IMR-90 (cell line): ENCODE measurements around the gene LPAR2. TPM values are rescaled to one million over a fixed set of nuclear protein-coding genes. Genes with fewer than 3 reads are reported as not detected.
A peak's percentile ranks its signal among the peaks of the same experiment; 100 is the strongest.

ENCODE experiments used
- ATAC-seq: fragments of 200-7000 bp; cut with Tn5 transposase; 2 replicates; pipeline ENCODE4 v1.9.1; 2020; ENCODE audit warnings: low read depth, mild to moderate bottlenecking, moderate library complexity
- BruUV-seq: library from RNA; stranded (reverse); fragments of 400-500 nt; replicated peaks from 2 replicates; lab custom pipeline; 2021; lab: Mats Ljungman, UMichigan
- CTCF ChIA-PET: fragments of 300-600 bp; formaldehyde crosslinking; extraction: SDS; loops from one replicate; lab custom pipeline; 2021; ENCODE audit warnings: antibody characterized with exemption; lab: Yijun Ruan, JAX
- POLR2A ChIA-PET: fragments of 300-600 bp; sonication (Branson Sonifier 250); formaldehyde crosslinking; loops from one replicate; lab custom pipeline; 2022; ENCODE audit warnings: antibody characterized with exemption; ENCODE audit not compliant: unreplicated experiment; lab: Charles Lee
- DNase-seq: peaks from one replicate; pipeline ENCODE4 v3.0.0; 2013
- H2AFZ ChIP-seq: replicated peaks from 2 replicates; pipeline ENCODE3; 2013; ENCODE audit warnings: low read length, mild to moderate bottlenecking; ENCODE audit not compliant: poor library complexity
- H2AK5ac ChIP-seq: 2 replicates; pipeline ENCODE4 v1.6.1; 2013; ENCODE audit warnings: low read depth, low read length, inconsistent platforms
- H2AK9ac ChIP-seq: replicated peaks from 2 replicates; pipeline ENCODE3; 2013; ENCODE audit warnings: mild to moderate bottlenecking, low read depth, low read length, moderate library complexity; ENCODE audit not compliant: poor library complexity
- H2BK120ac ChIP-seq: 2 replicates; pipeline ENCODE4 v1.6.1; 2013; ENCODE audit warnings: low read depth, low read length, inconsistent platforms
- H2BK15ac ChIP-seq: 3 replicates; pipeline ENCODE4 v1.6.1; 2013; ENCODE audit warnings: low read depth, low read length, inconsistent platforms
- H2BK20ac ChIP-seq: 2 replicates; pipeline ENCODE4 v1.6.1; 2013; ENCODE audit warnings: low read depth, mild to moderate bottlenecking, inconsistent platforms, low read length, moderate library complexity
- H2BK5ac ChIP-seq: 2 replicates; pipeline ENCODE4 v1.6.1; 2013; ENCODE audit warnings: mild to moderate bottlenecking, low read depth, low read length, inconsistent platforms; ENCODE audit not compliant: poor library complexity, severe bottlenecking
- H3K14ac ChIP-seq: replicated peaks from 2 replicates; pipeline ENCODE4 v1.6.1; 2013; ENCODE audit warnings: low read depth, low read length, inconsistent platforms
- H3K18ac ChIP-seq: 2 replicates; pipeline ENCODE4 v1.6.1; 2013; ENCODE audit warnings: low read depth, low read length, control low read depth
- H3K23ac ChIP-seq: 2 replicates; pipeline ENCODE4 v1.6.1; 2013; ENCODE audit warnings: low read depth, low read length, inconsistent platforms
- H3K27ac ChIP-seq: 2 replicates; pipeline ENCODE4 v1.5.1; 2013; ENCODE audit warnings: mild to moderate bottlenecking, control low read depth, low read length; ENCODE audit not compliant: insufficient read depth
- H3K27me3 ChIP-seq: 2 replicates; pipeline ENCODE4 v1.6.1; 2013; ENCODE audit warnings: low read length; ENCODE audit not compliant: control insufficient read depth, insufficient read depth
- H3K36me3 ChIP-seq: 2 replicates; pipeline ENCODE4 v1.6.1; 2013; ENCODE audit warnings: low read length, mixed read lengths; ENCODE audit not compliant: control insufficient read depth, insufficient read depth
- H3K4ac ChIP-seq: 2 replicates; pipeline ENCODE4 v1.6.1; 2013; ENCODE audit warnings: low read depth, low read length, inconsistent platforms
- H3K4me1 ChIP-seq: 2 replicates; pipeline ENCODE4 v1.6.1; 2013; ENCODE audit warnings: low read length, mixed read lengths; ENCODE audit not compliant: control insufficient read depth, insufficient read depth
- H3K4me2 ChIP-seq: 2 replicates; pipeline ENCODE4 v1.6.1; 2013; ENCODE audit warnings: low read depth, mild to moderate bottlenecking, control low read depth, low read length, moderate library complexity
- H3K4me3 ChIP-seq: 2 replicates; pipeline ENCODE4 v1.5.1; 2013; ENCODE audit warnings: low read depth, mild to moderate bottlenecking, control low read depth, low read length, moderate library complexity; ENCODE audit not compliant: insufficient read depth
- H3K56ac ChIP-seq: 2 replicates; pipeline ENCODE4 v1.6.1; 2013; ENCODE audit warnings: low read length, inconsistent platforms; ENCODE audit not compliant: insufficient read depth; ENCODE audit errors: extremely low read depth
- H3K79me1 ChIP-seq, 2 experiments: 2 replicates each; pipeline ENCODE4 v1.6.1; 2013; ENCODE audit warnings: low read length in 2 of 2, inconsistent platforms in 1 of 2, low read depth in 1 of 2
- H3K9ac ChIP-seq: 2 replicates; pipeline ENCODE4 v1.6.1; 2013; ENCODE audit warnings: low read depth, low read length, control low read depth
- H3K9me1 ChIP-seq: 2 replicates; pipeline ENCODE4 v1.6.1; 2013; ENCODE audit warnings: low read length, inconsistent platforms; ENCODE audit not compliant: insufficient read depth
- H3K9me3 ChIP-seq: 2 replicates; pipeline ENCODE4 v1.6.1; 2013; ENCODE audit warnings: low read length; ENCODE audit not compliant: control insufficient read depth, insufficient read depth
- H4K20me1 ChIP-seq: 2 replicates; pipeline ENCODE4 v1.6.1; 2013; ENCODE audit warnings: low read length, inconsistent platforms; ENCODE audit not compliant: insufficient read depth
- H4K5ac ChIP-seq: 2 replicates; pipeline ENCODE4 v1.6.1; 2013; ENCODE audit warnings: mild to moderate bottlenecking, low read depth, low read length, control low read depth
- H4K8ac ChIP-seq, 2 experiments: 2 replicates each; pipeline ENCODE4 v1.6.1; 2013; ENCODE audit warnings: low read depth in 2 of 2, low read length in 2 of 2, control low read depth in 1 of 2, inconsistent platforms in 1 of 2
- H4K91ac ChIP-seq: 2 replicates; pipeline ENCODE4 v1.6.1; 2013; ENCODE audit warnings: low read depth, low read length, inconsistent platforms; ENCODE audit not compliant: insufficient read depth
- BHLHE40 ChIP-seq: fragments of 150-350 bp; IDR thresholded peaks from 2 replicates; pipeline ENCODE4 v1.6.1; 2016; ENCODE audit warnings: mild to moderate bottlenecking, low read depth, low read length
- CEBPB ChIP-seq: IDR thresholded peaks from 2 replicates; pipeline ENCODE4 v1.6.1; 2012; ENCODE audit warnings: low read depth, low read length, improper control_type of control experiment
- CHD1 ChIP-seq: IDR thresholded peaks from 2 replicates; pipeline ENCODE4 v1.6.1; 2012; ENCODE audit warnings: low read depth, low read length, improper control_type of control experiment
- FOS ChIP-seq: fragments of 150-350 bp; IDR thresholded peaks from 2 replicates; pipeline ENCODE4 v1.6.1; 2016; ENCODE audit warnings: low read depth, low read length
- MAFK ChIP-seq: IDR thresholded peaks from 2 replicates; pipeline ENCODE4 v1.6.1; 2012; ENCODE audit warnings: low read depth, low read length, improper control_type of control experiment
- MAZ ChIP-seq: IDR thresholded peaks from 2 replicates; pipeline ENCODE4 v1.6.1; 2012; ENCODE audit warnings: low read depth, mild to moderate bottlenecking, low read length, improper control_type of control experiment, moderate library complexity, borderline replicate concordance
- MXI1 ChIP-seq: IDR thresholded peaks from 2 replicates; pipeline ENCODE4 v1.6.1; 2012; ENCODE audit warnings: low read depth, mild to moderate bottlenecking, low read length, moderate library complexity, borderline replicate concordance
- NFE2L2 ChIP-seq: fragments of 150-350 bp; IDR thresholded peaks from 2 replicates; pipeline ENCODE4 v1.6.1; 2016; ENCODE audit warnings: low read depth, mild to moderate bottlenecking, low read length
- RFX5 ChIP-seq: IDR thresholded peaks from 2 replicates; pipeline ENCODE4 v1.8.0; 2012; ENCODE audit warnings: low read depth, mild to moderate bottlenecking, low read length, moderate library complexity
- SMC3 ChIP-seq: fragments of 150-350 bp; IDR thresholded peaks from 2 replicates; pipeline ENCODE4 v1.6.1; 2016; ENCODE audit warnings: low read depth, mild to moderate bottlenecking, antibody characterized with exemption, low read length, moderate library complexity
- WGBS, 2 experiments: methylation state at CpG; one replicate each; pipeline versions ENCODE4 v1.1.5 to v1.1.7; 2013; ENCODE audit warnings: missing lambda C conversion rate in 2 of 2; ENCODE audit not compliant: insufficient read length in 1 of 2; ENCODE audit errors: extremely low coverage in 2 of 2; 5-methylcytosine and 5-hydroxymethylcytosine counted together
- dilution Hi-C: fragments of 300-500 bp; cut with HindIII; formaldehyde crosslinking; loops from one replicate; pipeline ENCODE4 v1.14.3; 2018; ENCODE audit warnings: low sequenced_read_pairs; ENCODE audit not compliant: unreplicated experiment
- in situ Hi-C: fragments of 300-500 bp; cut with MboI; formaldehyde crosslinking; loops from 3 replicates; pipeline ENCODE4 v1.14.3; 2019; ENCODE audit warnings: low sequenced_read_pairs, inconsistent platforms, mixed read lengths
- intact Hi-C: fragments of 100-400 bp; cut with micrococcal nuclease; formaldehyde crosslinking; loops from 2 replicates; pipeline ENCODE4 v1.10.0; 2022
- polyA plus RNA-seq, 3 experiments: library from polyadenylated mRNA; depleted of rRNA; stranded (reverse); fragments of >200 nt; gene quantifications; 2 replicates each; pipeline ENCODE4 v1.2.3, GENCODE V29; 2012; ENCODE audit warnings: low replicate concordance in 1 of 3
- total RNA-seq: library from RNA; depleted of rRNA; stranded (reverse); fragments of >200 nt; gene quantifications from 2 replicates; pipeline ENCODE4 v1.2.3, GENCODE V29; 2012
- TF ChIP-seq, protein P1 (sequence below): conservative IDR thresholded peaks from 2 replicates; pipeline ENCODE4 v1.5.1; 2012; ENCODE audit warnings: mild to moderate bottlenecking, low read depth, low read length, improper control_type of control experiment
- TF ChIP-seq, protein P2 (sequence below): fragments of 150-350 bp; IDR thresholded peaks from 2 replicates; pipeline ENCODE4 v1.6.1; 2017; ENCODE audit warnings: mild to moderate bottlenecking, antibody characterized with exemption, low read length, low read depth
- TF ChIP-seq, protein P3 (sequence below): fragments of 150-350 bp; IDR thresholded peaks from 2 replicates; pipeline ENCODE4 v1.6.1; 2016; ENCODE audit warnings: low read depth, mild to moderate bottlenecking, low read length, moderate library complexity, borderline replicate concordance

Gene LPAR2
- total and polyA plus RNA-seq, 2 of the 4 experiments (the other 2 are of a cell fraction), result under 0.01 to 5.4 TPM

DNA sequence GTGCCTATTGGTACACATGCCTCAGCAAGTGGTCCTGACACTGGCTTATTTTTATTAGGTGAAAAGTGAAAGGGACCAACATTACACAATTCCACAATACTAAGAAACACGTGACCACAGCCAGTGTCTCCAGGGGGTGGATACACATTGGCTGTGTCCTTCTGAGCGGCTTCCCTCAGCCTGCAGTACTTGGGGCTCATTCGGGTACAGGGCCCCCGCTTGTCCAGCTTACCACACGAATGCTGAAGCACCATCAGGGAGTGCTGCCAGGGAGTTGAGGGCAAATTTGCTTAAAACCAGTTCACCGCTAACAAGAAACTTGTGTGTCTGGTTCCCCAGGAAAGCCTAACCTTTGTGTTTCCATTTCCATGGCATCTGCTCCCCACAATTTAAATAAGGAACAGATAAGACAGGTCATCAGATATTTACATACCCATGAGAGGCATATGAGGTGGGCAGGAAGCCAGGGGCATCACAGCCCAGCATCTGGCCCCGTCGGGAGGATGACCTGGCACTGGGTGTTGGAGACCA lies 32.8 kb downstream of the LPAR2 start:
- H4K8ac ChIP-seq, result peak overlapping the region in 1 of 2 experiments; percentile 61; a peak in 1 of 4 replicates
- no peaks in the 10 kb centered on the region for H3K36me3 ChIP-seq
- H3K56ac ChIP-seq, result no peak overlapping the region
- H2BK120ac ChIP-seq, result peak overlapping the region; percentile 14; the same call in 1 of the 2 replicates
- ATAC-seq, result peak; percentile 9; the same call in 1 of the 2 replicates
- H2BK15ac ChIP-seq, result no peak overlapping the region
- peak overlapping the region; percentile 20; the same call in 1 of the 2 replicates for H3K4ac ChIP-seq
- no peaks in the 10 kb centered on the region for H4K20me1 ChIP-seq
- H3K9me1 ChIP-seq, result peaks cover 17% of the 10 kb centered on the region
- peak overlapping the region; percentile 35; the same call in 1 of the 2 replicates for H2AK5ac ChIP-seq
- H2AK9ac ChIP-seq, result peak overlapping the region; percentile 18
- no peak overlapping the region for H2BK5ac ChIP-seq
- no TSS peak for BruUV-seq
- H2BK20ac ChIP-seq, result peak overlapping the region; percentile 39; the same call in 1 of the 2 replicates
- intact Hi-C loops (no loop called here), dilution Hi-C loops (no loop called here), in situ Hi-C loops (no loop called here)
- H3K79me1 ChIP-seq, result peaks cover 0 to 13% of the 10 kb centered on the region in 2 experiments; a peak in 2 of 4 replicates
- H4K5ac ChIP-seq, result peak overlapping the region; percentile 7; the same call in 1 of the 2 replicates
- peak overlapping the region; percentile 5; the same call in 1 of the 2 replicates for H4K91ac ChIP-seq
- H3K27ac ChIP-seq, result peak overlapping the region; percentile 42; the same call in 1 of the 2 replicates
- H3K4me1 ChIP-seq, result peaks cover 19% of the 10 kb centered on the region
- no peak overlapping the region for H3K23ac ChIP-seq
- peak overlapping the region; percentile 20; the same call in 1 of the 2 replicates for H3K4me2 ChIP-seq
- peak overlapping the region; percentile 61 for H2AFZ ChIP-seq
- no peaks in the 10 kb centered on the region for H3K9me3 ChIP-seq
- H3K18ac ChIP-seq, result peak overlapping the region; percentile 18; the same call in 1 of the 2 replicates
- no peaks in the 10 kb centered on the region for H3K27me3 ChIP-seq
- no CpG with 5 or more reads among the region's 8 CpGs for WGBS, 2 experiments
- ChIA-PET POLR2A (no interaction called here), CTCF (interaction anchor here (0.6 kb wide), 1 partner anchor 33 kb away, joined by 3 read pairs; no protein-coding TSS in a partner anchor)
- DNase-seq, result peak; percentile 47
- no peak for TF ChIP-seq SMC3
- no peak for TF ChIP-seq CHD1
- TF ChIP-seq MAFK, result no peak
- TF ChIP-seq BHLHE40, result peak; percentile 32; the same call in 1 of the 2 replicates
- TF ChIP-seq NFE2L2, result no peak
- TF ChIP-seq, protein P1, sequence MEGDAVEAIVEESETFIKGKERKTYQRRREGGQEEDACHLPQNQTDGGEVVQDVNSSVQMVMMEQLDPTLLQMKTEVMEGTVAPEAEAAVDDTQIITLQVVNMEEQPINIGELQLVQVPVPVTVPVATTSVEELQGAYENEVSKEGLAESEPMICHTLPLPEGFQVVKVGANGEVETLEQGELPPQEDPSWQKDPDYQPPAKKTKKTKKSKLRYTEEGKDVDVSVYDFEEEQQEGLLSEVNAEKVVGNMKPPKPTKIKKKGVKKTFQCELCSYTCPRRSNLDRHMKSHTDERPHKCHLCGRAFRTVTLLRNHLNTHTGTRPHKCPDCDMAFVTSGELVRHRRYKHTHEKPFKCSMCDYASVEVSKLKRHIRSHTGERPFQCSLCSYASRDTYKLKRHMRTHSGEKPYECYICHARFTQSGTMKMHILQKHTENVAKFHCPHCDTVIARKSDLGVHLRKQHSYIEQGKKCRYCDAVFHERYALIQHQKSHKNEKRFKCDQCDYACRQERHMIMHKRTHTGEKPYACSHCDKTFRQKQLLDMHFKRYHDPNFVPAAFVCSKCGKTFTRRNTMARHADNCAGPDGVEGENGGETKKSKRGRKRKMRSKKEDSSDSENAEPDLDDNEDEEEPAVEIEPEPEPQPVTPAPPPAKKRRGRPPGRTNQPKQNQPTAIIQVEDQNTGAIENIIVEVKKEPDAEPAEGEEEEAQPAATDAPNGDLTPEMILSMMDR, result no peak
- TF ChIP-seq, protein P2, sequence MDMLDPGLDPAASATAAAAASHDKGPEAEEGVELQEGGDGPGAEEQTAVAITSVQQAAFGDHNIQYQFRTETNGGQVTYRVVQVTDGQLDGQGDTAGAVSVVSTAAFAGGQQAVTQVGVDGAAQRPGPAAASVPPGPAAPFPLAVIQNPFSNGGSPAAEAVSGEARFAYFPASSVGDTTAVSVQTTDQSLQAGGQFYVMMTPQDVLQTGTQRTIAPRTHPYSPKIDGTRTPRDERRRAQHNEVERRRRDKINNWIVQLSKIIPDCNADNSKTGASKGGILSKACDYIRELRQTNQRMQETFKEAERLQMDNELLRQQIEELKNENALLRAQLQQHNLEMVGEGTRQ, result peak; percentile 80
- TF ChIP-seq, protein P3, sequence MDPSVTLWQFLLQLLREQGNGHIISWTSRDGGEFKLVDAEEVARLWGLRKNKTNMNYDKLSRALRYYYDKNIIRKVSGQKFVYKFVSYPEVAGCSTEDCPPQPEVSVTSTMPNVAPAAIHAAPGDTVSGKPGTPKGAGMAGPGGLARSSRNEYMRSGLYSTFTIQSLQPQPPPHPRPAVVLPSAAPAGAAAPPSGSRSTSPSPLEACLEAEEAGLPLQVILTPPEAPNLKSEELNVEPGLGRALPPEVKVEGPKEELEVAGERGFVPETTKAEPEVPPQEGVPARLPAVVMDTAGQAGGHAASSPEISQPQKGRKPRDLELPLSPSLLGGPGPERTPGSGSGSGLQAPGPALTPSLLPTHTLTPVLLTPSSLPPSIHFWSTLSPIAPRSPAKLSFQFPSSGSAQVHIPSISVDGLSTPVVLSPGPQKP, result no peak
- TF ChIP-seq MAZ, result no peak
- TF ChIP-seq RFX5, result no peak
- TF ChIP-seq FOS, result no peak
- no peak for TF ChIP-seq MXI1
- TF ChIP-seq CEBPB, result peak; percentile 79
- no peak overlapping the region for H3K4me3 ChIP-seq
- no peak overlapping the region for H3K9ac ChIP-seq
- 0 out of 2 replicates have a peak overlapping the region, but pooled peaks have one; percentile 52 for H3K14ac ChIP-seq
